ENCODE measurements around the gene SDHAF1. TPM values are rescaled to one million over a fixed set of nuclear protein-coding genes. Genes with fewer than 3 reads are reported as not detected.

Gene SDHAF1
- total and polyA plus RNA-seq, 2 of the 8 experiments (the other 6 are each of a cell fraction or from before 2014, with no cell fraction given), result 16.0 to 21.3 TPM

- no peak for TF ChIP-seq CTBP2 (IDR thresholded peaks at IDR 0.05; ENCODE audit: borderline replicate concordance, insufficient read depth, insufficient read length, low read length)
- TF ChIP-seq KDM4A (IDR thresholded peaks at IDR 0.05; ENCODE audit: low read depth, low read length, severe bottlenecking), result no peak
- no peak for TF ChIP-seq CHD1 (IDR thresholded peaks at IDR 0.05; ENCODE audit: low read depth, low read length)
- TF ChIP-seq SIRT6 (IDR thresholded peaks at IDR 0.05; ENCODE audit: low read length), result no peak
These were observed 28.2 kb upstream of the SDHAF1 start (continued) for GRCh38 chr19:35966771-35967170.

Measured in H1 (cell line).